ENCODE data around the gene KRT77.

DNA sequence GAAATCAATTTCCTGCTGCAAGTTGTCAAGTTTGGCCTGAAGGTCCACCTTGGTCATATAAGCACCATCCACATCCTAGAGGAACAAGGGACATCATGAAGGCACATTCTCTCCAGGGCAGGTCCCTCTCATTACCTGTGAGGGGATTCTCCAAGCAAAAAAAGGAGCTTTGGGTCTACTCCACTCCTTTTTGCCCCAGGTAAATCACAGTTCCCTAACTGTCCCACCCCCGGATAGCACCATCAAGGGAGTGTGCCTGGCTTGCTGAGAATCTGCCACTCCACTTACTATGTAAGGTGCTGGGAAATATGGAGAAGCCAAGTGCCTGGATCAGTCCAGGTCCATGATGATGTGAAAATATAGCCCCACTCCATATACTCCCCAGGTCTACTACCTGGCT lies 25.7 kb downstream of the KRT77 start:
- TF ChIP-seq, protein P1, sequence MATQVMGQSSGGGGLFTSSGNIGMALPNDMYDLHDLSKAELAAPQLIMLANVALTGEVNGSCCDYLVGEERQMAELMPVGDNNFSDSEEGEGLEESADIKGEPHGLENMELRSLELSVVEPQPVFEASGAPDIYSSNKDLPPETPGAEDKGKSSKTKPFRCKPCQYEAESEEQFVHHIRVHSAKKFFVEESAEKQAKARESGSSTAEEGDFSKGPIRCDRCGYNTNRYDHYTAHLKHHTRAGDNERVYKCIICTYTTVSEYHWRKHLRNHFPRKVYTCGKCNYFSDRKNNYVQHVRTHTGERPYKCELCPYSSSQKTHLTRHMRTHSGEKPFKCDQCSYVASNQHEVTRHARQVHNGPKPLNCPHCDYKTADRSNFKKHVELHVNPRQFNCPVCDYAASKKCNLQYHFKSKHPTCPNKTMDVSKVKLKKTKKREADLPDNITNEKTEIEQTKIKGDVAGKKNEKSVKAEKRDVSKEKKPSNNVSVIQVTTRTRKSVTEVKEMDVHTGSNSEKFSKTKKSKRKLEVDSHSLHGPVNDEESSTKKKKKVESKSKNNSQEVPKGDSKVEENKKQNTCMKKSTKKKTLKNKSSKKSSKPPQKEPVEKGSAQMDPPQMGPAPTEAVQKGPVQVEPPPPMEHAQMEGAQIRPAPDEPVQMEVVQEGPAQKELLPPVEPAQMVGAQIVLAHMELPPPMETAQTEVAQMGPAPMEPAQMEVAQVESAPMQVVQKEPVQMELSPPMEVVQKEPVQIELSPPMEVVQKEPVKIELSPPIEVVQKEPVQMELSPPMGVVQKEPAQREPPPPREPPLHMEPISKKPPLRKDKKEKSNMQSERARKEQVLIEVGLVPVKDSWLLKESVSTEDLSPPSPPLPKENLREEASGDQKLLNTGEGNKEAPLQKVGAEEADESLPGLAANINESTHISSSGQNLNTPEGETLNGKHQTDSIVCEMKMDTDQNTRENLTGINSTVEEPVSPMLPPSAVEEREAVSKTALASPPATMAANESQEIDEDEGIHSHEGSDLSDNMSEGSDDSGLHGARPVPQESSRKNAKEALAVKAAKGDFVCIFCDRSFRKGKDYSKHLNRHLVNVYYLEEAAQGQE (IDR thresholded peaks at IDR 0.05; ENCODE audit: insufficient read depth in 1 of 2, low read depth in 2 of 2, low read length in 2 of 2), result no peak
- no peak for TF ChIP-seq FOXP2 (optimal IDR thresholded peaks at IDR 0.05; ENCODE audit: borderline replicate concordance, extremely low read depth, extremely low read length, insufficient read depth)
